C1 segment of cervical spinal cord (tissue), 14 donors: ENCODE measurements around the gene AMN.

ENCODE experiments used
- DNase-seq, 14 donors: peaks; one replicate each; lab custom pipeline; 2025; lab: John Stamatoyannopoulos, UW

The AMN gene

GRCh38 chr14:102927878-102928411 lies 5.5 kb downstream of the AMN start:
- DNase-seq, result no peak

- DNase-seq, result no peak
These were observed 6.2 kb downstream of the AMN start for GRCh38 chr14:102928412-102929240.

GRCh38 chr14:102929241-102930137 lies 7.0 kb downstream of the AMN start:
- DNase-seq, result no peak

- DNase-seq, result no peak
These were observed 7.8 kb downstream of the AMN start for GRCh38 chr14:102930138-102930752.

GRCh38 chr14:102930753-102931579 lies 8.5 kb downstream of the AMN start:
- DNase-seq, result peak in 2 of 14 donors; percentile 6 to 40

GRCh38 chr14:102931580-102932285 lies 9.3 kb downstream of the AMN start:
- peak in 1 of 14 donors; percentile 10 for DNase-seq

- DNase-seq, result peak in 1 of 14 donors; percentile 9
These were observed 10.2 kb downstream of the AMN start for GRCh38 chr14:102932484-102933248.

- no peak for DNase-seq
These were observed 11.3 kb downstream of the AMN start for GRCh38 chr14:102933618-102934231.

GRCh38 chr14:102935756-102936155 lies 13.3 kb downstream of the AMN start:
- no peak for DNase-seq

GRCh38 chr14:102937331-102938175 lies 15.1 kb downstream of the AMN start:
- no peak for DNase-seq

- no peak for DNase-seq
These were observed 15.7 kb downstream of the AMN start for GRCh38 chr14:102938191-102938590.

- no peak for DNase-seq
These were observed 16.9 kb downstream of the AMN start for GRCh38 chr14:102939329-102939728.

- DNase-seq, result no peak
These were observed 17.5 kb downstream of the AMN start for GRCh38 chr14:102939820-102940561.

- no peak for DNase-seq
These were observed 18.4 kb downstream of the AMN start for GRCh38 chr14:102940729-102941362.

- no peak for DNase-seq
These were observed 19.1 kb downstream of the AMN start for GRCh38 chr14:102941419-102942011.

- DNase-seq, result no peak
These were observed 19.6 kb downstream of the AMN start for GRCh38 chr14:102942069-102942468.
